ENCODE data around the gene BICRA. TPM values are rescaled to one million over a fixed set of nuclear protein-coding genes. Genes with fewer than 3 reads are reported as not detected.
"Not testable (repeated sequence)": the region's sequence is repeated elsewhere in the genome, so short reads cannot be mapped to it uniquely, and the experiment has no call there.

The BICRA gene
- total and polyA plus RNA-seq, 3 experiments from 2014 or later: 1.6 to 13.9 (median 11.5) TPM

DNA sequence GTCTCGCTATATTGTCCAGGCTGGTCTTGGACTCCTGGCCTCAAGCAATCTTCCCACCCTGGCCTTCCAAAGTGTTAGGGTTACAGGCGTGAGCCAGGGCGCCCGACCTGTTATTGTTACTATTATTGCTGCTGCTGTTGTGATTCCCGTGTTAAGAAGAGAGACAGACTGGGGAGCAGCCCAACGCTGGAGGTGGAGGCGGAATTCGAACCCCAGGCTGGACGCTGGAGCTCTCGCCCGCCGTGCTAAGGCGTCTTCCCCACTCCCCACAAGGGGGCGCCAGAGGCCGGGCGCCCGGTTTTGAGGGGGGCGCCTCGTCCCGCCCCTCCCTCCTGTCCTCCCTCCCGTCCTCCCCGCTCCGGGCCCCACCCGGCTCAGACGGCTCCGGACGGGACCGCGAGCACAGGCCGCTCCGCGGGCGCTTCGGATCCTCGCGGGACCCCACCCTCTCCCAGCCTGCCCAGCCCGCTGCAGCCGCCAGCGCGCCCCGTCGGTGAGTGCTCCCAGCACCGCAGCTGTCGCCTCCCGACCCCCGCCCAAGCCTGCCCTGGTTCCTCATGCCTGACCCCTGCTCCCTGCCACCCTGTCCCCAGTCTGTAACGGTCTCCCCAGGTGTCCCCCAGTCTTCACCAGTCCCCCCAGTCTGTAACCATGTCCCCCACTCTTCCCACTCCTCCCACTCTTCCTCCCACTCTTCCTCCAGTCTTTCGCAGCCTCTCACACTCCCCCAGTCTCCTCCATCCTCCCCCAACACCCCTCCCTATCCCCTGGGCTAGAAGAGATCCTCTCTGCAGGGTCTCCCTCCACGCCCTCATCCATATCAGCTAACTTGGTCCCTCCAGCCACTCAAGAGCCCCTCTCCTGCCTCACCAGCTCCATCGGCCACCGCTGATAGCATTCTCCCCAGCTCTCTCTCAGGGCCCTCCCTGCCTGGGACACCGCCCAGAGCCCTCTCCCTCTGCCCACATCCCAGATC, 104.4 kb downstream of the BICRA start, which contains the start of gene EHD2:
TSS of gene EHD2 (plus strand) at position 377 of the 976 bp plus-strand sequence. CDS start 3,191 bp downstream, outside the sequence.
- no peaks in the 10 kb centered on the region for H3K9me3 ChIP-seq (ENCODE audit: low read length)
- peak in 2 of 5 donors; percentile 22 to 37 for DNase-seq
- H3K4me1 Mint-ChIP-seq: peaks cover 0 to 4% (median 0%) of the 10 kb centered on the region in 3 donors
- peak within 1 kb of the TSS in 2 of 8 donors; percentile 12 to 21 for H3K27ac Mint-ChIP-seq
- H3K36me3 ChIP-seq (ENCODE audit: insufficient read depth, low read length): no peaks in the 10 kb centered on the region
- CTCF ChIA-PET: interaction anchor here (0.7 to 2.1 kb wide), 12 partner anchors 9 to 282 kb away, joined by 3 to 8 read pairs (median 3); no protein-coding TSS in a partner anchor
- peaks cover 8% of the 10 kb centered on the region for H3K27me3 ChIP-seq (ENCODE audit: insufficient read depth, low read length, poor library complexity, severe bottlenecking)
- no peak within 1 kb of the TSS for H3K4me3 Mint-ChIP-seq
- H3K36me3 Mint-ChIP-seq: peaks cover 0 to 15% (median 0%) of the 10 kb centered on the region in 3 donors
- H3K4me3 ChIP-seq (ENCODE audit: low read length): no peak within 1 kb of the TSS
- H3K4me1 ChIP-seq (ENCODE audit: insufficient read depth, low read length): no peaks in the 10 kb centered on the region
- H3K27me3 Mint-ChIP-seq: peaks cover 29 to 51% of the 10 kb centered on the region in 2 donors
- peaks cover 4 to 7% (median 6%) of the 10 kb centered on the region in 5 donors for H3K9me3 Mint-ChIP-seq
- POLR2A ChIA-PET: no interaction called here
- peak within 1 kb of the TSS; percentile 70 for H3K27ac ChIP-seq (ENCODE audit: low read depth, low read length)

- Mint-ChIP-seq H3K36me3 (peaks cover 0 to 15% (median 0%) of the 10 kb centered on the region in 3 donors), H3K9me3 (peaks cover 4 to 7% (median 6%) of the 10 kb centered on the region in 5 donors), H3K4me1 (peaks cover 0 to 4% (median 0%) of the 10 kb centered on the region in 3 donors), H3K27ac (no peak overlapping the region), H3K4me3 (no peak overlapping the region), H3K27me3 (peaks cover 24 to 49% of the 10 kb centered on the region in 2 donors)
- H3K27ac ChIP-seq (ENCODE audit: low read depth, low read length): peak overlapping the region; percentile 70
- no peaks in the 10 kb centered on the region for H3K4me1 ChIP-seq (ENCODE audit: insufficient read depth, low read length)
- POLR2A ChIA-PET: no interaction called here
- H3K36me3 ChIP-seq (ENCODE audit: insufficient read depth, low read length): no peaks in the 10 kb centered on the region
- H3K9me3 ChIP-seq (ENCODE audit: low read length): no peaks in the 10 kb centered on the region
- no peak for DNase-seq
- H3K4me3 ChIP-seq (ENCODE audit: low read length): no peak overlapping the region
- peaks cover 8% of the 10 kb centered on the region for H3K27me3 ChIP-seq (ENCODE audit: insufficient read depth, low read length, poor library complexity, severe bottlenecking)
- CTCF ChIA-PET: interaction anchor here (1.1 kb wide), 1 partner anchor 282 kb away, joined by 3 read pairs; no protein-coding TSS in a partner anchor
These were observed 105.4 kb downstream of the BICRA start for GRCh38 chr19:47714339-47714738.

DNA sequence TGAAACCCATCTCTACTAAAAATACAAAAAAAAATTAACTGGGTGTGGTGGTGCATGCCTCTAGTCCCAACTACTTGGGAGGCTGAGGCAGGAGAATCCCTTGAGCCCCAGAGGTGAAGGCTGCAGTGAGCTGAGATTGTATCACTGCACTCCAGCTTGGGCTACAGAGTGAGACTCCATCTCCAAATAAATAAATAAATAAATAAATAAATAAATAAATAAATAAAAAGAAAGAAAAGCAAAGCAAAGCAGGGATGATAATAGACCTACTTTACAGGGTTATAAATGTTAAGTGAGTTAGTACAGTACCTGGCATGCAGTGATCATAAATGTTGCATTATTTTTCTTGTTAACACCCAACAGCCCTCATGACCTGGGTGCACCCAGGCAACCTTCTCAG, 105.9 kb downstream of the BICRA start:
- H3K9me3 ChIP-seq (ENCODE audit: low read length); H3K36me3 ChIP-seq (ENCODE audit: insufficient read depth, low read length); POLR2A ChIA-PET; H3K27ac ChIP-seq (ENCODE audit: low read depth, low read length); H3K4me1 Mint-ChIP-seq; H3K4me3 ChIP-seq (ENCODE audit: low read length); H3K27ac Mint-ChIP-seq; H3K27me3 ChIP-seq (ENCODE audit: insufficient read depth, low read length, poor library complexity, severe bottlenecking); H3K4me1 ChIP-seq (ENCODE audit: insufficient read depth, low read length); DNase-seq; H3K9me3 Mint-ChIP-seq; H3K4me3 Mint-ChIP-seq: not testable (repeated sequence)
- Mint-ChIP-seq H3K36me3 (peaks cover 0 to 15% (median 0%) of the 10 kb centered on the region in 3 donors), H3K27me3 (peaks cover 25 to 51% of the 10 kb centered on the region in 2 donors)
- CTCF ChIA-PET: interaction anchor here (1.1 to 1.5 kb wide), 2 partner anchors 8 to 74 kb away, joined by 3 to 5 read pairs; no protein-coding TSS in a partner anchor

DNA sequence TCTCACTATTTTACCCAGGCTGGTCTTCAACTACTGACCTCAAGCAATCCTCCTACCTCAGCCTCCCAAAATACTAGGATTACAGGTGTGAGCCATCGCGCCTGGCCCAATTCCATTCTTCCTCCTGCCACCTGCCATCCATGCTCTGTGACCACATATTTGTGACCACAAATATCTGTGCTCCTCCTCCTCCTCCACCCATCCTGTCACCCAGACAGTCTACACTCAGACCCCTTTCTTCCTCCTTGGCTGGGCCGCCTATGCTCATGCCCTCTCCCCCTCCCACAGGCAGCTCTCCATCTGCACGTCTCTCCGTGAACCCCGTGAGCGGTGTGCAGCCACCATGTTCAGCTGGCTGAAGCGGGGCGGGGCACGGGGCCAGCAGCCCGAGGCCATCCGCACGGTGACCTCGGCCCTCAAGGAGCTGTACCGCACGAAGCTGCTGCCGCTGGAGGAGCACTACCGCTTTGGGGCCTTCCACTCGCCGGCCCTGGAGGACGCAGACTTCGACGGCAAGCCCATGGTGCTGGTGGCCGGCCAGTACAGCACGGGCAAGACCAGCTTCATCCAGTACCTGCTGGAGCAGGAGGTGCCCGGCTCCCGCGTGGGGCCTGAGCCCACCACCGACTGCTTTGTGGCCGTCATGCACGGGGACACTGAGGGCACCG, 107.5 kb downstream of the BICRA start:
- H3K4me1 ChIP-seq (ENCODE audit: insufficient read depth, low read length): no peaks in the 10 kb centered on the region
- H3K36me3 Mint-ChIP-seq: peaks cover 0 to 20% (median 0%) of the 10 kb centered on the region in 3 donors
- no peak overlapping the region for H3K4me3 Mint-ChIP-seq
- H3K4me3 ChIP-seq (ENCODE audit: low read length): no peak overlapping the region
- H3K27me3 ChIP-seq (ENCODE audit: insufficient read depth, low read length, poor library complexity, severe bottlenecking): peaks cover 8% of the 10 kb centered on the region
- DNase-seq: no peak
- H3K27me3 Mint-ChIP-seq: peaks cover 29 to 58% of the 10 kb centered on the region in 2 donors
- H3K27ac Mint-ChIP-seq: no peak overlapping the region
- ChIA-PET POLR2A (no interaction called here), CTCF (interaction anchor here (1.5 kb wide), 1 partner anchor 10 kb away, joined by 5 read pairs; no protein-coding TSS in a partner anchor)
- peaks cover 4 to 7% (median 6%) of the 10 kb centered on the region in 5 donors for H3K9me3 Mint-ChIP-seq
- H3K9me3 ChIP-seq (ENCODE audit: low read length): no peaks in the 10 kb centered on the region
- no peaks in the 10 kb centered on the region for H3K36me3 ChIP-seq (ENCODE audit: insufficient read depth, low read length)
- H3K27ac ChIP-seq (ENCODE audit: low read depth, low read length): no peak overlapping the region
- H3K4me1 Mint-ChIP-seq: peaks cover 0 to 4% (median 0%) of the 10 kb centered on the region in 3 donors

GRCh38 chr19:47718415-47719046, 109.6 kb downstream of the BICRA start:
- Mint-ChIP-seq H3K27me3 (peaks cover 20 to 50% of the 10 kb centered on the region in 2 donors), H3K36me3 (peaks cover 0 to 14% (median 0%) of the 10 kb centered on the region in 3 donors)
- H3K27ac Mint-ChIP-seq; H3K9me3 Mint-ChIP-seq; H3K4me3 ChIP-seq (ENCODE audit: low read length); H3K4me1 ChIP-seq (ENCODE audit: insufficient read depth, low read length); DNase-seq; POLR2A ChIA-PET; CTCF ChIA-PET; H3K4me3 Mint-ChIP-seq; H3K27me3 ChIP-seq (ENCODE audit: insufficient read depth, low read length, poor library complexity, severe bottlenecking); H3K9me3 ChIP-seq (ENCODE audit: low read length); H3K36me3 ChIP-seq (ENCODE audit: insufficient read depth, low read length); H3K27ac ChIP-seq (ENCODE audit: low read depth, low read length); H3K4me1 Mint-ChIP-seq: not testable (repeated sequence)

DNA sequence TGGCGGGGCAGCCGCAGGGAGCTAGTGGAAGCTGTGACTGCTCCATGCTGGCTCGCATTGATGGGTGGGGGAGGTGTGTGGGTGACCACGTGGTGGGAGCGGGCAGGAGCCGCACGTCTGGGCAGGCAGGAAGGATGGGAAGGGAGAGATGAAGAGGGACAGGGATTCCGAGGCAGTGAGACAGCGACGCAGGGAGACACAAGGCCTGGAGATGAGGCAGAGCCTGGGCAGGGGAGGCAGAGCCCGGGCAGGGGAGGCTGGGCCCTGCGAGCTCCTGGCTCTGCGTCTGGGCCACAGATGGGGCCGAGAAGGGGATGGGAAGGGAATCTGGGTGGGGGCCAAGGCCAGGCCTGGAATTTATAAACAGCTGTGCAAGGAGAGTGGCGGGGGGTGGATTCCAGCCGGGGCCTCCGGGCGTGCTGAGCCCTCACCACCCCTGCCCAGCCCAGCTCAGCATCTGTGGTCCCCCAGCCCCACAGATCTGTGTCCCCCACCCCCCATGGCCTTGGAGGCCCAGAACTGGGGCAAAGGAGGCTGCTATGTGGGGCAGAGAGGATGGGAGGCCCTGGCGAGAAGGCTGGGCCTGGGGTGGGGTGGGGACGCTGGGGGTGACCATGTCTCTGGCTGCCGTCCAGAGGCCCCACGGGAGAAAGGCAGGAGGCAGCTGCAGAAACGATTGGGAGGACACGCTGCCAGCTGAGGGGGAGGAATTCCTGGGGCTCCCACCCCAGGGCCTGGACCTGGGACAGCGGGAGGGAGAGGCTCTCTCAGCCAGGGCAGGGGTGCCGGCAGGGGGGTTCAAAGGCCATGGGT, 110.3 kb downstream of the BICRA start:
- Mint-ChIP-seq H3K4me3 (no peak overlapping the region), H3K36me3 (peaks cover 0 to 9% (median 0%) of the 10 kb centered on the region in 3 donors), H3K4me1 (no peaks in the 10 kb centered on the region), H3K27me3 (peaks cover 18 to 44% of the 10 kb centered on the region in 2 donors), H3K27ac (no peak overlapping the region), H3K9me3 (peaks cover under 1 to 6% (median 3%) of the 10 kb centered on the region in 5 donors)
- Histone ChIP-seq H3K27ac (ENCODE audit: low read depth, low read length) (no peak overlapping the region), H3K27me3 (ENCODE audit: insufficient read depth, low read length, poor library complexity, severe bottlenecking) (peaks cover 4% of the 10 kb centered on the region), H3K4me3 (ENCODE audit: low read length) (no peak overlapping the region), H3K4me1 (ENCODE audit: insufficient read depth, low read length) (no peaks in the 10 kb centered on the region), H3K9me3 (ENCODE audit: low read length) (no peaks in the 10 kb centered on the region), H3K36me3 (ENCODE audit: insufficient read depth, low read length) (no peaks in the 10 kb centered on the region)
- POLR2A ChIA-PET: no interaction called here
- DNase-seq: no peak
- CTCF ChIA-PET: no interaction called here

DNA sequence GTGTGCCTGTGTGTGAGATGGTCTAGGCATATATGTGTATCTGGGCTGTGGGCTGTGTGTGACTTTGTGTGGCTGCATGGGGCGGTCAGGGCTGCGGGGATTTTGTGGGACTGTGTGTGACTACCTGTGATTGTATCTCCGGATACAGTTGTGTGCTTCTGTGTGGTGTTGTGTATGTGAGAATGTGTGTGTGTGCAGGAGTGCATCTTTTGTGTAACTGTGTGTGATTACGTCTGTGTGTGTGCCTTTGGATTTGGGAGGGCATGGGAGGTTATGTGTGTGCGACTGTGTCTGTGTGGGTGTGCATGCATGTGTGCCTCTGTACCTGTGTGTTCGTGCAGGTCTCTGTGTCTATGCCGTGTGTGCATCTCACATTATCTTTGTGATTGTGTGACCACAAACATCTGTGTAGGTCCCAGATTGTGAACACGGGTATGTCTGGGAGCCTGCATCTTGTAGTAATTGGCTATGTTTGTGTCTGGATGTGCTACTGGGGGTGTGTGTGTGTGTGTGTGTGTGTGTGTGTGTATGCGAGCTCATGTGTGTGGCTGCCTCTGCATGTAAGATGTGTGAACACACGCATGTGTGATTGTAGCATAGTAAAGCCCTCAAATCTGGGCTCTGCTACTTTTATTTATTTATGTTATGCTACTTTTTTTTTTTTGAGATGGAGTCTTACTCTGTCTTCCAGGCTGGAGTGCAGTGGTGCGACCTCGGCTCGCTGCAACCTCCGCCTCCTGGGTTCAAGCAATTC, 111.9 kb downstream of the BICRA start:
- H3K4me3 ChIP-seq (ENCODE audit: low read length): no peak overlapping the region
- no peaks in the 10 kb centered on the region for H3K36me3 ChIP-seq (ENCODE audit: insufficient read depth, low read length)
- POLR2A ChIA-PET: no interaction called here
- H3K4me1 Mint-ChIP-seq: no peaks in the 10 kb centered on the region
- H3K27me3 ChIP-seq (ENCODE audit: insufficient read depth, low read length, poor library complexity, severe bottlenecking): no peaks in the 10 kb centered on the region
- peaks cover 0 to 3% (median 0%) of the 10 kb centered on the region in 5 donors for H3K9me3 Mint-ChIP-seq
- CTCF ChIA-PET: no interaction called here
- no peaks in the 10 kb centered on the region for H3K9me3 ChIP-seq (ENCODE audit: low read length)
- no peak overlapping the region for H3K27ac Mint-ChIP-seq
- no peaks in the 10 kb centered on the region for H3K4me1 ChIP-seq (ENCODE audit: insufficient read depth, low read length)
- no peak for DNase-seq
- no peak overlapping the region for H3K4me3 Mint-ChIP-seq
- peaks cover 0 to 4% (median 0%) of the 10 kb centered on the region in 3 donors for H3K36me3 Mint-ChIP-seq
- H3K27ac ChIP-seq (ENCODE audit: low read depth, low read length): no peak overlapping the region
- H3K27me3 Mint-ChIP-seq: peaks cover 19 to 37% of the 10 kb centered on the region in 2 donors
